Measurements from ENCODE around the gene RASSF8. TPM values are rescaled to one million over a fixed set of nuclear protein-coding genes. Genes with fewer than 3 reads are reported as not detected.

Gene RASSF8
- total and polyA plus RNA-seq, 9 of the 15 experiments (the other 6 are each of a cell fraction or from before 2014, with no cell fraction given): 0.01 to 0.36 (median 0.12) TPM; not detected in 1

GRCh38 chr12:26044592-26044991 is 86.1 kb downstream of the RASSF8 start (continued):
- TF ChIP-seq GTF3C2 (IDR thresholded peaks at IDR 0.05; ENCODE audit: borderline replicate concordance, extremely low read depth, insufficient read length): no peak
- no peak for TF ChIP-seq RBM22 (IDR thresholded peaks at IDR 0.05; ENCODE audit: low read depth, low read length, poor library complexity, severe bottlenecking)

GRCh38 chr12:26046203-26046602 is 87.7 kb downstream of the RASSF8 start:
- H3K9me3 ChIP-seq (replicated peaks; ENCODE audit: control insufficient read depth, insufficient read depth, low read depth, low read length): no peaks in the 10 kb centered on the region
- DNase-seq (ENCODE audit: extremely low read depth in 1 of 4, low spot score in 3 of 4) (no peak), ATAC-seq (no peak), FAIRE-seq (no peak)
- H4K20me1 ChIP-seq (replicated peaks; ENCODE audit: control insufficient read depth, insufficient read depth, low read length): no peaks in the 10 kb centered on the region
- H3K36me3 ChIP-seq (ENCODE audit: control insufficient read depth, insufficient read depth, low read length): no peaks in the 10 kb centered on the region
- in situ Hi-C loops (cut with MboI) (no loop called here), intact Hi-C loops (cut with micrococcal nuclease) (no loop called here)
- peaks cover 0 to 3% of the 10 kb centered on the region in 2 experiments; a peak in 1 of 5 replicates for H3K27me3 ChIP-seq (ENCODE audit: control insufficient read depth in 2 of 2, insufficient read depth in 2 of 2, low read length in 2 of 2)
- H3K4me2 ChIP-seq (ENCODE audit: insufficient read depth, low read length): no peak overlapping the region
- no peak for TF ChIP-seq MED1 (CRISPR knock-in tag; IDR thresholded peaks at IDR 0.05; ENCODE audit: borderline replicate concordance)
- H3K27ac ChIP-seq (ENCODE audit: extremely low read depth, low read depth, low read length): no peak overlapping the region
- no peak overlapping the region for H2AFZ ChIP-seq (ENCODE audit: low read depth, low read length)
- POLR2A ChIA-PET: no interaction called here
- CTCF ChIA-PET (ENCODE audit: low intra/inter-chr PET ratio): no interaction called here
- H3K9me1 ChIP-seq (ENCODE audit: control insufficient read depth, insufficient read depth, low read length): no peaks in the 10 kb centered on the region
- H3K79me2 ChIP-seq (ENCODE audit: control insufficient read depth, insufficient read depth, low read length): no peaks in the 10 kb centered on the region
- no peaks in the 10 kb centered on the region for H3K4me1 ChIP-seq (replicated peaks in 1 of 2; ENCODE audit: control insufficient read depth in 2 of 2, insufficient read depth in 2 of 2, low read length in 2 of 2)
- no TSS peak for BruUV-seq (replicated peaks)
- H3K9ac ChIP-seq (ENCODE audit: insufficient read depth in 1 of 2, low read depth in 2 of 2, low read length in 2 of 2): no peak overlapping the region
- H3K4me3 ChIP-seq: no peak overlapping the region
